A673 (cell line): ENCODE data around the gene GPR152.

Experiments
- CTCF ChIP-seq: fragments of 300-800, 200-600 bp; sonication (generic); conservative IDR thresholded peaks from 2 replicates; pipeline ENCODE4 v1.5.1; 2017; ENCODE audit warnings: low read depth, mild to moderate bottlenecking, antibody characterized with exemption, low read length, moderate library complexity, mixed read lengths
- EZH2 ChIP-seq: fragments of 200-600 bp; sonication (generic); IDR thresholded peaks from 2 replicates; pipeline ENCODE4 v1.6.1; 2017; ENCODE audit warnings: borderline replicate concordance, low read depth, mild to moderate bottlenecking, mixed read lengths, antibody characterized with exemption, low read length; ENCODE audit not compliant: poor library complexity, severe bottlenecking

DNA sequence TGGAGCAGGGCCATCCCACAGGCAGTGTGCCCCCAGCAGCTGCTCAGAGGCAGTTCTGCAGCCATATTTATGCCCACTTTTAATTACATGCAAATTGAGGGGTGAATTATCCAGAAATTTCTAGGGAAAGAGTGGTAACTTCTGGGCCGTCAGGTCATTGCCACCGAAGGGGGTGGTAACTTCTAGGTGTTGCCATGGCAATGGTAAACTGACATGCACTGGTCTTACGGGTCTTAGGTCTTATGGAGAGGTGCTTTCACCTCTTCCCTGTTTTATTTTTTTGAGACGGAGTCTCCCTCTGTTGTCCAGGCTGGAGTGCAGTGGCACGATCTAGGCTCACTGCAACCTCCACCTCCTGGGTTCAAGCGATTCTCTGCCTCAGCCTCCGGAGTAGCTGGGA lies 20.4 kb upstream of the GPR152 start:
- TF ChIP-seq CTCF (no peak), EZH2 (no peak)
